ENCODE data around the gene KRTAP29-1.

KRTAP29-1 gene

DNA sequence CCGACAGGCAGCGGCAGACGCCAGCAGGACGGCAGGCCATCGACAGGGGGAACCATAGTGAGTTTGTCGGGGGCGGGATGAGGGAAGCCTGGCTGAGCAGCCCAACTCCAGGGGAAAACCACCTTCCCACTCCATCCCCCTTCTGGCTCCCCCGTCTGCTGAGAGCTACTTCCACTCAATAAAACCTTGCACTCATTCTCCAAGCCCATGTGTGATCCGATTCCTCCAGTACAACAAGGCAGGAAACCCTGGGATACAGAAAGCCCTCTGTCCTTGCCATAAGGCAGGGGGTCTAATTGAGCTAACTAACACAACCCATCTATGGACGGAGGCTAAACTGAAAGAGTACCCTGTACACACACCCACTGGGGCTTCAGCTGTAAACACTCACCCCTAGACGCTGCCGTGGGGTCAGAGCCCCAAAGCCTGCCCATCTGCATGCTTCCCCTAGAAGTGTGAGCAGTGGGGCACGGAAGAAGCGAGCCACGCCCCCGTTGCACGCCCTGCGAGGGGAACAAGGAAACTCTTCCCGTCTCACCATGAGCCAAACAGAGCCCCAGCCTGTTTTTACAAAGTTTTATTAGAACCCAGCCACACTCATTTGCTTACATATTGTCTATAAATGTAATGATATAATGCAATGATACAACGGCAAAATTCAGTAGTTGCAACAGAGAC lies 4.1 kb downstream of the KRTAP29-1 start:
- DNase-seq (ENCODE audit: low read depth), result no peak
- H3K4me3 ChIP-seq (ENCODE audit: low read depth, low read length), result no peak overlapping the region
- TF ChIP-seq CTCF (conservative IDR thresholded peaks at IDR 0.05; ENCODE audit: low read depth, low read length), result no peak

GRCh38 chr17:41296846-41297245 lies 5.8 kb downstream of the KRTAP29-1 start:
- DNase-seq (ENCODE audit: low read depth), result no peak
- TF ChIP-seq CTCF (conservative IDR thresholded peaks at IDR 0.05; ENCODE audit: low read depth, low read length), result no peak

DNA sequence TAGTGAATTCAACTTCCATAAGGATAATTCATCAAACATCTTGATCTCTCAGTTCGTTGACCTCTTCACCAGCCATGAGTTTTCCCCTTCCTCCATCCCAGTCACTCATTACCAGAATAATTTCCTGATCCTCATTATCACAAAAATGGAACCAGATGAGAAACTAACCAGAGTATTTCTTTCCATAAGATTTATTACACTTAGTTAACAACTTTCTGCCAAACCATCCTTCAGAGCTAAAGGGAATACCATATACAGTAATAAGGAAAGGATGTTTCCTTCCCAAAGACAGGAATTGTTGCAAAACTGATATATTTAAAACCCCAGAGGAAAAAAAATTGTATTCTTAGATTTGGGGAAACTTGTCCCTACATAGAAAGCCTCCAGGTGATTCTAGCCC lies 8.6 kb downstream of the KRTAP29-1 start:
- TF ChIP-seq CTCF (conservative IDR thresholded peaks at IDR 0.05; ENCODE audit: low read depth, low read length), result no peak
- no peak for DNase-seq (ENCODE audit: low read depth)
- H3K4me3 ChIP-seq (ENCODE audit: low read depth, low read length), result no peak overlapping the region

More at GRCh38 chr17:41296846-41297245, 5.8 kb downstream of the KRTAP29-1 start:
- no peak overlapping the region for H3K4me3 ChIP-seq (ENCODE audit: low read depth, low read length)

- no peak for DNase-seq (ENCODE audit: low read depth)
- H3K4me3 ChIP-seq (ENCODE audit: low read depth, low read length), result no peak overlapping the region
- no peak for TF ChIP-seq CTCF (conservative IDR thresholded peaks at IDR 0.05; ENCODE audit: low read depth, low read length)
These were observed 15.6 kb downstream of the KRTAP29-1 start for GRCh38 chr17:41287050-41287449.

- no peak overlapping the region for H3K4me3 ChIP-seq (ENCODE audit: low read depth, low read length)
- no peak for TF ChIP-seq CTCF (conservative IDR thresholded peaks at IDR 0.05; ENCODE audit: low read depth, low read length)
- no peak for DNase-seq (ENCODE audit: low read depth)
These were observed 18.1 kb downstream of the KRTAP29-1 start for GRCh38 chr17:41284546-41284945.

- no peak for TF ChIP-seq CTCF (conservative IDR thresholded peaks at IDR 0.05; ENCODE audit: low read depth, low read length)
These were observed 18.6 kb downstream of the KRTAP29-1 start for GRCh38 chr17:41284043-41284442.

More at GRCh38 chr17:41284043-41284442, 18.6 kb downstream of the KRTAP29-1 start:
- DNase-seq (ENCODE audit: low read depth), result peak; percentile 20
- no peak overlapping the region for H3K4me3 ChIP-seq (ENCODE audit: low read depth, low read length)

Data from choroid plexus epithelial cell (primary cell).